ENCODE results near the gene SIX6. TPM values are rescaled to one million over a fixed set of nuclear protein-coding genes. Genes with fewer than 3 reads are reported as not detected.

The SIX6 gene
- total RNA-seq, 1 experiment from 2014 or later, result not detected

DNA sequence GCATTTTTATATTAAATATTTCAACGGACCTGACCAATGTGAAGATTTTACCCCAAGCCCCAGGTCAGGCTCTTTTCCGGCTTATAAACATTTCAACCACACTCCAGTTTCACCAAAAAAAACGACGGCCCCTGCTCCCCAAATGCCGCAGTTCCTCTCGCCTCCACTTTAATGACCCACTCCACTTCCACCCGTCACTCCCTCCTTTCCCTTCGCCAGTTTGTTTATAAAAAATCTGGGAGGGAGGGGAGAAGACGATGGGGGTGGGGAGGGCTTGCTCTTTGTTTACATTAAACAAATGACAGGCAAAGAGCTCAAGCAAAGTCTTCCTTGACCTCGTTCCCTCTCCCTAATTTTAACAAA, 5.4 kb downstream of the SIX6 start:
- peaks cover 31 to 41% of the 10 kb centered on the region in 2 experiments for H3K4me1 Mint-ChIP-seq
- Histone ChIP-seq H2BK20ac (ENCODE audit: low read depth, low read length, poor library complexity, severe bottlenecking) (no peak overlapping the region), H3K27me3 (ENCODE audit: insufficient read depth, low read length) (peaks cover 56% of the 10 kb centered on the region), H2BK120ac (ENCODE audit: low read depth, low read length, poor library complexity, severe bottlenecking) (no peak overlapping the region), H2BK12ac (ENCODE audit: insufficient read length, low read depth, low read length) (no peak overlapping the region), H3K79me1 (ENCODE audit: insufficient read depth, low read depth, low read length, poor library complexity, severe bottlenecking) (no peaks in the 10 kb centered on the region), H2BK15ac (ENCODE audit: low read depth, low read length) (no peak overlapping the region), H3K4ac (ENCODE audit: low read depth, low read length) (no peak overlapping the region), H3K56ac (ENCODE audit: insufficient read length, low read depth, low read length) (no peak overlapping the region), H3K14ac (ENCODE audit: insufficient read depth, low read length) (no peak overlapping the region), H2AK5ac (ENCODE audit: insufficient read length, low read length) (no peak overlapping the region), H3K27ac (ENCODE audit: insufficient read length, low read depth, low read length) (no peak overlapping the region), H4K5ac (ENCODE audit: insufficient read length, low read depth, low read length) (no peak overlapping the region), H3K9me3 (ENCODE audit: control insufficient read depth, low read depth, low read length) (no peaks in the 10 kb centered on the region), H3K79me2 (ENCODE audit: insufficient read depth, low read length) (no peaks in the 10 kb centered on the region), H3K4me1 (ENCODE audit: insufficient read depth, low read length) (peaks cover 4% of the 10 kb centered on the region; the same call in 1 of the 2 replicates), H3K23ac (ENCODE audit: insufficient read length, low read depth, low read length) (no peak overlapping the region), H3K23me2 (ENCODE audit: insufficient read length, low read depth, low read length, poor library complexity, severe bottlenecking) (peaks cover 16% of the 10 kb centered on the region), H4K91ac (ENCODE audit: insufficient read length, low read depth, low read length) (no peak overlapping the region), H2BK5ac (ENCODE audit: insufficient read length, low read length) (no peak overlapping the region), H2AFZ (ENCODE audit: low read length) (no peak overlapping the region), H3K18ac (ENCODE audit: insufficient read length, low read depth, low read length) (no peak overlapping the region), H3K9ac (ENCODE audit: extremely low read depth, insufficient read length, low read length) (no peak overlapping the region), H4K20me1 (ENCODE audit: control insufficient read depth, insufficient read depth, insufficient read length) (peaks cover 4% of the 10 kb centered on the region), H3T11ph (ENCODE audit: low read length) (no peak overlapping the region), H3K4me2 (ENCODE audit: insufficient read depth, insufficient read length, low read length) (peak overlapping the region; percentile 53), H4K8ac (replicated peaks; ENCODE audit: insufficient read length, low read depth, low read length) (no peak overlapping the region)
- no CpG with 5 or more reads among the region's 10 CpGs for WGBS (ENCODE audit: extremely low coverage, insufficient read length, low lambda C conversion rate)
- TF ChIP-seq, protein P1, sequence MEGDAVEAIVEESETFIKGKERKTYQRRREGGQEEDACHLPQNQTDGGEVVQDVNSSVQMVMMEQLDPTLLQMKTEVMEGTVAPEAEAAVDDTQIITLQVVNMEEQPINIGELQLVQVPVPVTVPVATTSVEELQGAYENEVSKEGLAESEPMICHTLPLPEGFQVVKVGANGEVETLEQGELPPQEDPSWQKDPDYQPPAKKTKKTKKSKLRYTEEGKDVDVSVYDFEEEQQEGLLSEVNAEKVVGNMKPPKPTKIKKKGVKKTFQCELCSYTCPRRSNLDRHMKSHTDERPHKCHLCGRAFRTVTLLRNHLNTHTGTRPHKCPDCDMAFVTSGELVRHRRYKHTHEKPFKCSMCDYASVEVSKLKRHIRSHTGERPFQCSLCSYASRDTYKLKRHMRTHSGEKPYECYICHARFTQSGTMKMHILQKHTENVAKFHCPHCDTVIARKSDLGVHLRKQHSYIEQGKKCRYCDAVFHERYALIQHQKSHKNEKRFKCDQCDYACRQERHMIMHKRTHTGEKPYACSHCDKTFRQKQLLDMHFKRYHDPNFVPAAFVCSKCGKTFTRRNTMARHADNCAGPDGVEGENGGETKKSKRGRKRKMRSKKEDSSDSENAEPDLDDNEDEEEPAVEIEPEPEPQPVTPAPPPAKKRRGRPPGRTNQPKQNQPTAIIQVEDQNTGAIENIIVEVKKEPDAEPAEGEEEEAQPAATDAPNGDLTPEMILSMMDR (conservative IDR thresholded peaks at IDR 0.05), result no peak
- no peaks in the 10 kb centered on the region for H3K36me3 Mint-ChIP-seq (ENCODE audit: insufficient read depth in 1 of 3, low read depth in 3 of 3)
- no peak overlapping the region for H3K27ac Mint-ChIP-seq
- peaks cover 3 to 10% of the 10 kb centered on the region in 2 experiments; a peak in 1 of 5 replicates for H3K9me3 Mint-ChIP-seq
- peaks cover 88% of the 10 kb centered on the region for H3K27me3 Mint-ChIP-seq (ENCODE audit: low read depth)
- no peak for DNase-seq
- H3K4me3 Mint-ChIP-seq, result peak overlapping the region; percentile 67 to 85
